Suppressor macrophage treated with lipopolysaccharide for 1 hour (primary cell): ENCODE results near the gene MARS1.

Experiments used
- DNase-seq, 3 donors: peaks; one replicate each; pipeline ENCODE4 v3.0.0-alpha.2; 2020 to 2022

The MARS1 gene

GRCh38 chr12:57518920-57519795 lies 31.3 kb downstream of the MARS1 start:
- peak; percentile 18 to 24 (median 20) for DNase-seq

DNA sequence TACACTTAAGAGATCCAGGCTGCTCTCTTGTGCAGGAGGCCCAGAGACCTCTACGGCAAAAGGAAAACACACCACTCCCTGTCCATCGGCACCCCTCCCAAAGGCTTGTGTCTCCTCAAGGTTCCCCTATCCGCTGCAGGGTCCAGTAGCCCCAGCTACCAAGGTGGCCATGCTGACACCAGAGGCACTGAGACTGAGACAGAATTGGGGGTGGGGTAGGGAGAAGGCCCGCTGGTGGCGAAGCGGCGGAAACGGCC lies 31.9 kb downstream of the MARS1 start:
- DNase-seq, result no peak

DNA sequence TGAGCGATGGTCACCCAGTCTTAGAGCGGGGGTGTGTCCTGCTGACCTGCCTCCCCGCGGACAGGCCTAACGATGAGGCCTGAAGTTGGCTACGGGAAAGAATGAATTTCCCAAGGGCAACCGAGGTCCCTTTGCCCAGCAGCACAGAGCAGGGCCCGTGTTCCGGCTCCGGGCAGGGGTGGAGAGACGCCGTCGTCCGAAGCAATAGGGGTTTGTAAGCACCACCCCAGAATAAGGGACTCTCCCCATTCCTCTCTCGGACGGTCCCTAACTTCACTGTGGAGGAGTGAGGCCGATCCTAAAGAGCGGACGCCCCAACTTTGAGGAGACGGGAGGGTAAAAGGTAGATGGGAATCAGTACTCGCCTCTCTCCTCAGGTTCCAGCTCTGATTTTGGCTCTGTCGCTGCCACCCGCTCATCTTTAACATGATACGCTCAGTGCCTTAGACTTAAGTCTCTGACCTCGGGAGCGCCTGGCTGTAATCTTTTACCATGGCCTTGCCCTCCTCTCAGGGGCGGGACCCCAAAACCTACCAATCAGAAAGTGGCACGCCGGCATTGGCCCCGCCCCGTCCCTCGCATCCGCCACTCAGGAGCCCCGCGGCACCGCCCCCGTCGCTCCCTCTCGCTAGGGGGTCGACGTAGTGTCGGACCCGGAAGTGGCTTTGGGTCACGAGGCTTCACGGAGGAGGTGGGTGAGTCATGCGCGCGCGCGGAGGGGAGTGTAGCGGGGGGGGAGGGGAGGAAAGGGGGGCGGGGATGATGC lies 32.4 kb downstream of the MARS1 start, which contains the start of gene DDIT3:
TSS of gene DDIT3 (minus strand) at position 462 of the 766 bp plus-strand sequence. CDS start 3,108 bp downstream, outside the sequence.
- peak; percentile 100 for DNase-seq

DNA sequence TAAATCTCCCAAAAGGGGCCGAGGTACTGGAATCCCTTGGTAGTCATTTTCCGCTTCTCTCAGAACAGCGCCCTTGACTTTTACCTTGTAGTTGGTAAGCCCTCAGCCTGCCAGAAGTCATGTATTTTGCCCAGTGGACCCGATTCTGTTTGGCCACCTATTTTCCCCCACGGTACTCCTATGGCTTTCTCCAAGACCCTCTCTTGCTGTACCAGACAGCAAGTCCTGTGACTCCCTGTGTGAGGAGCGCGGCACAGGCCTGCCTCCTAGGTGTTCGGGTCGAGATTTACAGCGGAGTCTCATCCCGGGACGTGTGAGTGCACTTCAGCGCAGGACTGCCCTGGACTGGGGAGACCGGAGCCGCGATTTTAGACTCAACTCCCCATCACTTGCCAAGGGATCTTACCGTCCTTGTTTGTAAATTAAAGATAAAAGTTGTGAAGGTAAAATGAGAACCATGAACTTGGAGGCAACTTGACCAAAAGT lies 33.7 kb downstream of the MARS1 start:
- DNase-seq, result peak in 1 of 3 donors; percentile 7

- peak; percentile 94 to 97 (median 95) for DNase-seq
Measured at GRCh38 chr12:57522011-57522886, 34.4 kb downstream of the MARS1 start, which contains the start of gene MBD6. Gene MBD6 (plus strand): TSS chr12:57522824. CDS start chr12:57524304, 1,480 bp downstream.

- peak; percentile 73 to 88 (median 86) for DNase-seq
Measured at GRCh38 chr12:57522887-57523705, 35.2 kb downstream of the MARS1 start.

- no peak for DNase-seq
Measured at GRCh38 chr12:57523706-57524614, 36.1 kb downstream of the MARS1 start.

GRCh38 chr12:57524814-57525614 lies 37.1 kb downstream of the MARS1 start:
- DNase-seq, result no peak

- no peak for DNase-seq
Measured at GRCh38 chr12:57525615-57526383, 37.9 kb downstream of the MARS1 start.

GRCh38 chr12:57526477-57527126 lies 38.7 kb downstream of the MARS1 start:
- DNase-seq, result no peak

DNA sequence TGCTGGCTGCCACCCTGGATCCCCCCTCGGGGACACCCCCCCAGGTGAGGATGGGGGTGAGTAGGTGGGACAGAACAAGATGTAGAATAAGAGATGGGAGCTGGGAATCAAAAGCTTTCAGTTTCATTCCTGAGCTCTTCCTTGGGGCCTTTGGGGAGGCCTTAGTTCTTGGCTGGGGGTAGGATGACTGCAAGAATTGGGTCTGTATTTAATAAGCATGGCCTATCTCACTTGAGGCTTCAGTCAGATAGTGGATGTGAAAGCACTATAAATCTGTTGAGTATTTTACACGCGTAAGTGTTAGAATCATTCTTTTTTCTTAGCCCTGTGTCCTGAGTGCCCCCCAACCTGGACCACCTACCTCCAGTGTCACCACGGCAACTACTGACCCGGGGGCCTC lies 39.3 kb downstream of the MARS1 start:
- DNase-seq, result no peak

- no peak for DNase-seq
Measured at GRCh38 chr12:57528176-57528575, 40.3 kb downstream of the MARS1 start.

DNA sequence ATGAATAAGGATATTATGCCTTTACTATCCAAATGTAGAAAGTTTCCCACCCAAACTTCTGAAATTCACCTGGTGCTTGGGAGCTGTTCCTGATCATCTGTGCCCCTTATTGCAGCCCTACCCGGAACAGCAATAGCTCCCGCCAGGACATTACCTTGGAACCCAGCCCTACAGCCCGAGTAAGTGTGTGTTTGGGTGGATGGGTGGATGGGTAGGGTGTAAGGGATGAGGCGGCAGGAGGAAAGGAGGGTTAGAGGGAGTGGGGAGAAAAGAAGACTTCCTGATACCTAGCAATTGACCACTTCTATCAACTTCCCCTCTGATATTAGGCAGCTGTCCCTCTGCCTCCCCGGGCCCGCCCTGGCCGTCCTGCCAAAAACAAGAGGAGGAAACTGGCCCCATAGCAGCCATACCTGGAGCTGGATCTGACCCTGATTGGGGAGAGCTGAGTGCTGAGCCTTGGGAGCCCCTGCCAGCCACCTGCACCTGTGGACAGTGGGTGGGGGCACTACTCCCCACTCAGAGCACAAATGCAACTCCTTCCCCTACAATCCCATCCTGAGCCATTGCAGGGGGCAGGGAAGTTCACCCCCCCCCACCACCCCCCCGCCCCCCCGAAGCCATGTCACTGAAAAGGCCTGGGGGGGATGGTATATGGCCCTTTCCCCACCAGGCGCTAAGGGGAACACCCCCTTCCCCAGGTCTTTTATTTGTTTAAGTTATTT lies 41.1 kb downstream of the MARS1 start:
- DNase-seq, result no peak

DNA sequence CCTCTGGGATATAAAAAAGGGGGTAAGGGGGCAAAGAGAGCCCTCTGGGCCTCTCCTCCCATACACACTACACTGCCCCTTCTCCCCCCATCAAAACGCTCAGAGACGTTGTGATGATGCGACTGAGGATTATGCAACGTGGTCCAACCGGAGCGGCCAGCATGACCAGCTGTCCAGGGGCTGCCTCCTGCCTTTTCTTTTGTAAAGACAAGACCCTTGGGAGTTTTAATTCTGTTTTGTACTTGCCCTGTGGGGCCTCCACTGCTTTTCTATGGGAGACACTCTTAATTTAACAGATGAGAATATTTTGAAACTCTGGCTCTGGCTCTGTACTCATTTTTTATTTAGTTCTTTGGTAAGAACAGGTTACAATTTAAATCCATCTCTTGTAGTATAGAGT lies 42.0 kb downstream of the MARS1 start:
- no peak for DNase-seq

DNA sequence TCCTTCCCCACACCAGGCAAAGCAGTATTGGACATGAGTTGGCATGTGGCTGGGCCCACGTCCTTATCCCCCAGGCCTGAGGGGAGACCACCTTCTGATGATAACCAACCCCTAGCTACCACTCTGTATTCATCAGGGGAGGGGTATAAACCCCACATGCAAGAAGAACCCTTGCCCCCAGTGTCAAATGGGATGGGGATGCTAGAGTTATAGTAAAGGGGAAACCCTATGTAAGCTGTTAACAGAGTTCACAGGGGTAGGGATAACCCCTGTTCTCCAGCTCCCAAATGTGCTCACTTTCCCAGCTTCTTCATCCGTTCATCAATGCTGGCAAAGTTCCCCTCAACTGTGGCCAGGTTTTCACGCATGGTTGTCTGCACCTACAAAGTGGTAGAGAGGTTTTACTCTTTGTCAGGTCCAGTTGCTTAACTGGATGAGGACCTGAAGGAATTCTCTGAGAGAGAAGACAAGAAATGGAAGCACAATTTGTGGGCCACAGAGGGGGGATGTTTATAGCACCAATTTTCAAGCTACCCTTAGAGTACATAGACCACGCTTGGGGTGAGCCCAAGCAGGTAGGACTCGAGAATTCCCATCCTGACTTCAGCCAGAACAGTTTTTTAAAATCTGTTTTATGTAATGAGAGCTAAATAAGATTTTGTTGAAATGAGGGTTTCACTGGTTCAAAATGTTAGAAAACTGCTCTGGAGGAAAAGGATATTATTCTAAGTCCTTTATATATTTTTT lies 42.7 kb downstream of the MARS1 start:
- no peak for DNase-seq

DNA sequence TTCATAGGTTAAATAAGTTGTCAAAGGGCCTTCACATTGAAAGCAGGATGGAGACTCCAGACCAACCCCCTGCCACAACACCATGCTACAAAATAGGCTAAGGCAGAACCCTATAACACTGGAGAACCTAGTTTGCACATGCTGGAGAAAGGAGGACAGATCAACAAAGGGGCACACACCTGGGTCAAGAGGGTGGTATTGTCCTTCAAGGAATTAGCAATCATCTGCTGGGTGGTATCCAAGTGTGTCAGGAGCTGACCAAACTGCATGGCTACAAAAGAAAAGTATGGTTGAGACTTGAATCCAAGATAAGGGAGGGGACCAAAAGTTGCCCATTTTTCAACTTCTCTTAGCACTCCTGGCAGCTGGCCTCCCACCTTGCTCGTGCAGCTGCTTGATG lies 44.0 kb downstream of the MARS1 start:
- DNase-seq, result no peak

- no peak for DNase-seq
Measured at GRCh38 chr12:57533108-57533507, 45.2 kb downstream of the MARS1 start.
